GM18870 (cell line): ENCODE measurements around the gene OSCP1.

Source experiments
- ATAC-seq: cut with Tn5 transposase; IDR thresholded peaks from one replicate; pipeline ENCODE4 v1.9.1; 2021; ENCODE audit warnings: moderate library complexity; ENCODE audit not compliant: unreplicated experiment

The OSCP1 gene

DNA sequence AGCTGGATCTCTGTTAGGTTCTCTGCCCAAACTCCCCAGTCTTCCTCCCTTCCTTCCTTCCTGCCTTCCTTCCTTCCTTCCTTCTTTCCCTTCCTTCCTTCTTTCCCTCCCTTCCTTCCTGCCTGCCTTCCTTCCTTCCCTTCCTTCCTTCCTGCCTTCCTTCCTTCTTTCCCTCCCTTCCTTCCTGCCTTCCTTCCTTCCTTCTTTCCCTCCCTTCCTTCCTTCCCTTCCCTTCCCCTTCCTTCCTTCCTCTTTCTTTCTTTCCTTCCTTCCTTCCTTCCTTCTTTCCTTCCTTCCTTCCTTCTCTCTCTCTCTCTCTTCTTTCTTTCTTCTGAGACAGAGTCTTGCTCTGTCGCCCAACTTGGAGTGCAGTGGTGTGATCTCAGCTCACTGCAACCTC is 43.8 kb downstream of the OSCP1 start:
- ATAC-seq: no peak

DNA sequence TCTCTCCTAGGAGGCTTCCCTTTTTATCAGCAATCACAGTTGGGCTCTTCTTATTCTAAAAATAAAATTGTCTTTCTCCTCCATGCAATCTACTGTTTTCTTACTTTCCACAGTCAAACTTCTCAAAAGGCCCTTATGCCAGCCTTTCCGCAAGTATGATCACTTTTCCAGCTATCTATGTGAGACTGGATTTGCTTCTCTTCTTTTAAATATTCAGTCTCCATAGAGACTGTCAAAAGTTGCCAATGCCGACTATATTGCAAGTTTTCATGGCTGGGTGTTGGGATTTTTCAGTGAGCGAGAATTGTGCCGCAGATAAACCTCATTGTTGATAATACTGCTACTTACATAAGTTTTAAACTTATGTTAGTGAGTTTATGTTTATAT is 47.8 kb downstream of the OSCP1 start:
- ATAC-seq: no peak

DNA sequence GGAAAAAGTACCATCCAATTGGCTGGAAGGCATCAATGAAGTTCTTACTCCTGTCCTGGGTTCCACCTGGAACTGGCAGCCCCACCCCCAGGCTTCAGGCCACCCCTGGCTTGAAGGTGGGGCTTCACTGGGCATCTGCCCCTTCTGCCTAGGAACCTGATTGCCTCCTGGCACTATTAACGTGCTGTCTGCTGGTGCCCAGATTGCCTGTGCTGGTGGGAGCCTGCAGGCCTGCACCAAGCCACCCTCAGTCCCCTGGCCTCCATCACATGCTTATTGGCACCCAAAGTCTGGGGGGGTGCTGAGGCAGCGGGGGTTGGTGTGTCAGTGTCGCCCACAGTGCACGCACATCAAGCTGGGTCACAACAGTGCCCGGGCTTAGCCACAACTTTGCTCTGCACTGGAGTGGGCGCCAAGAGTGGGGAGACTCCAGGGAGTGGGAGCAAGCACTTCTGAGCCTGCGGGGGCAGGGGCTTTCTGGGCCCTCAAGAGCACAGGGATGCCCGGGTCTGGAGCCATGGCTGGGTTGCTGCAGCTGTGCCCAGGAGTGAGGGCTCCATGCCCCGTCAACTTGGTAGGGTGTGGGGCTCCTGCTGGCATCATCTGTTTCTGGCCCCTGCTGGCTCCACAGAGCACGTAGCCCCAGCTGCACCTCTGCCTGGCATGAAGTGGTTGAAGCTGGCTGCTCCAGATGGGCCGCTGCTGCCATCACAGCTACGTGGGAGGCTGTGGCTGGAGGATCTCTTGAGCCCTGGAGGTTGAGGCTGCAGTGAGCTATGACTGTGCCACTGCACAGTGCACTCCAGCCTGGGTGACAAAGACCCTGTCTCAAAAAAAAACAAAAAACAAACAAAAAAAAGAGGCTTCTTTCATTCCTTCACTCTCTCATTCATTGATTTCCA is 48.4 kb downstream of the OSCP1 start:
- ATAC-seq: no peak

DNA sequence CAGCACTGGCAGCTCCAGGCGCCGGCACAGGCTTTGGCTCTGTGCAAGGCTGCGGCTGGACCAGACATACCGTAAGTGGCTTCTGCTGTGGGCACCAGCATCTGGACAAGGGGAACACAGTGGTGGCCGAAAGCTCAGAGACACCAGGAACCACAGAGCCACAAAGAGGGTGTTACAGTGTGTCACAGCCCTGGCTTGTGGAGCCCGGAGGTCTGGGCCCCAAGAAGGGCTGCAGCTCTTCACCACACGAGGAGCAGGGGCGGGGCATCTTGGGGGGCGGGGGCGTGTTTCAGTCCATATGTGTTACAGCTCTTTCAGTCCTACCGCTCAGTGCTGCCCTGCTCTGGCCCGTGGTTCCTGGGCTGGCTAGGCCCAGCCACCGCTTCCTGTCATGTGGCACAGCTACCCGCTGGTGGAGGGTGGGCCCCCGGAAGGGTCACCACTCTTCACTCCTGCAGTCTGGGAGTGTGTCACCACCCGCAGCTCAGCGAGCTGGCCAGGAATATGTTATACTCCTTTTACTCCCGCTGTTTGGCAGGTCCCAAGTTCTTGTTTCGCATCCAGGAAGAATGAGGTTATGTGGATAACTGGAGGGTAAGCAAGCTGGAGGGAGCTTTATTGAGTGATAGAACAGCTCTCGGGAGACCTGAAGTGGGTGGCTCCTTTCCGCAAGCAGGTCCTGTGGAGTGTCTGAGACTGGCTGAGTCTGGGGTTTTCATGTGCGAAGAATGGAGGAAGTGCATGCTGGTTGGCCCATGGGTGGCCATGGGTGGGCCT is 49.2 kb downstream of the OSCP1 start:
- no peak for ATAC-seq

DNA sequence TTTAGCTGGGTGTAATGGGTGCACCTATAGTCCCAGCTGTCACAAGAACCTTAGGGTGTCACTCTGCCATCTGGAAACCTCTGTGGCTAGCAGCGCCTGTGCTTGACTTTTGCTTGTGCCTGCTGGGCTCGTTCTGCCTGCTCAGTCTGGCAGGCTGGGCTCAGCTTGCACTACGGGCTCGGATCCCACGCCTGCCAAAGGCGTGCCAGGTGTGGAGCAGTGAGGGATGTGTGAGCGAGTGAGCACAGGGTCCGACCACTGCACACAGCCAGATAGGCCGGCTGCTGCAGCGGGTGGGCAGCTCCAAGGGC is 49.8 kb downstream of the OSCP1 start:
- ATAC-seq: no peak

DNA sequence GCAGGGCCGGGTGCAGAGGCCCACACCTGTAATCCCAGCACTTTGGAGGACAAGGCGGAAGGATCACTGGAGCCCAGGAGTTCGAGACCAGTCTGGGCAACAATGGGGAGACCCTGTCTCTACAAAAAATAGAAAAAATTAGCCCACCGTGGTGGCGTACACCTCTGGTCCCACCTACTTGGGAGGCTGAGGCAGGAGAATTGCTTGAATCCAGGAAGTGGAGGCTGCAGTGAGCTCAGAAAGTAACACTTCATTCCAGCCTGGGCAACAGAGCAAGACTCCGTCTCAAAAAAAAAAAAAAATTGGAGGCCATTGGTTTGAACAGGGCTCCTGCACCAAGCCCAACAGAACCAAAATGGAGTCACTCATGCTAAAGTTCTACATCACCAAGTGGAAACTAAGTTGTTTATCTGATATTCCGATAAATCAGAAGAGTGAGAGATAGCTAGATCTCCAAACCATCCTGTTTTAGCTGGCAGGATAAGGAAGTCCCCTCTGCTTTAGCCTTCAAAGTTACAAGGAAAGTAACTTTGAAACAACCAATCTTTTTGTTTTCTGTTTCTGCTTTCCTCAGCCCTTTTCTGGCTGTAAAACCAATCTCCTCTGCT is 51.8 kb downstream of the OSCP1 start:
- no peak for ATAC-seq

DNA sequence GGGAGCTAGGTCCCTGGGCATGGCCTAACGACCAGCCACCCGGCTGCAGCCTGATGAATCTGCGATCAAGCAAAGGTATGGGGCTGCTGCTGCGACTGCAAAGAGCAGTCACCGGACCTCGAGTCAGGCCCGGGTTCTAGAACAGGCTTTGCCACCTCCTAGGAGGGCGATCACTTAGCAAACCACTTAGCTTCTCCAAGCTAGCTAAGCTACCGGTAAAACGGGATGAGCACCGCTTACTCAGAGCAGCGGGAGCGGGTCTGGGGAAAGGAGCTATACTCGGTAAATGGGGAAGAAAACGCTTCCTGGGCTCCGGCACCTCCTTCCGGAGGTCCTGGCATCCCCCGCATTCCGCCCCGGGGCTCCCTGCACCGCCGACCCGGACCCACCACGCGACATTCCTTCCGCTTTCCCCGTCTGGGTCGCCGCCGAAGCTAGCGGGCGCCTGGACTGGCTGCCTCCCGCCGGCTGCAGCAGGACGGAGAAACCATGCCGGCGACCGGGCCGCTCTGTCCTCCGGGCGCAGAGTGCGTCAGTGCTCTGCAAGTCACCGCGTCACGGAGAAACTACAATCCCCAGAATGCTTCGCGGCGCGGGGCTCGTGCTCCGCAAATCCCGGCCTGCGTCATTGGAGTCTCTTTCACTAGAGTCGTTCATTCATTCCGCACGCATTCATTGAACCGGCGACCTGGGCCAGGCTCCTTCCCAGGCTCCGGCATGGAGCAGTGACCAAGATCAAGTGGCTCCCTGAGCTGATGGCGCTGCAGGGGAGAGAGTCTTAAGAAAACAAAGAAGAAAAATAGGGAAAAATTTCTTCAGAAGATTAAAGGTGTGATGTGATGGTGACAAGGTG is 52.6 kb downstream of the OSCP1 start, which contains the start of gene LSM10:
Gene LSM10 (minus strand): TSS at position 531 of the 853 bp plus-strand sequence. CDS start 3,779 bp downstream, outside the sequence.
- ATAC-seq: peak; percentile 73

DNA sequence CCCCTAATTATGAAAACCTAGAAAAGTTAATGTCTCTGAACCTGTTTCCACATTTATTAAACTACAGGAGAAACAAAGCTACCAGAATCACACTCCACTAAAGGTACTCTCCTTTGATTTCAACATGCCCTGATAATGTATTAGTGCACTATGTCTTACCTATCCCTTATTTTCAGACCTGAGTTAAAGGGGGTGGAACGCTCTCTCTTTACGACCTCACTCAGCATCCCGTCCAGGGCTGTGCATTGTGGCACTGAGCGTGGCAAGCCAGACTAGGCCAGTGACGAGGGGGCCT is 53.2 kb downstream of the OSCP1 start:
- ATAC-seq: no peak

DNA sequence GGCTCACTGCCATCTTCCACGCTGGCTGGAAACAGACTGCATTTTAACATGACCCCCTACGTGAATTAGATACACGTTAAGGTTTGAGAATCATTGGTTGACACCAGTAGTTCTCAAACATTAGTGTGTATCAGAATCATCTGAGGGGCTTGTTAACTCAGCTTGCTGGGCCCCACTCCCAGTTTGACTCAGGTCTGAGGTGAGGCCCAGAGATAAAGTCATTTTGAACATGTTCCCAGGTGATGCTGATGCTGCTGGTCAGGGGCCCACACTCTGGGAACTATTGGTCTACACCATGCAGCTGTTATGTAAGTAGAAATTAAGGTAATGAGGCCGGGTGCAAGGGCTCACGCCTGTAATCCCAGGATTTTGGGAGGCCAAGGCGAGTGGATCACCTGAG is 53.9 kb downstream of the OSCP1 start:
- no peak for ATAC-seq

DNA sequence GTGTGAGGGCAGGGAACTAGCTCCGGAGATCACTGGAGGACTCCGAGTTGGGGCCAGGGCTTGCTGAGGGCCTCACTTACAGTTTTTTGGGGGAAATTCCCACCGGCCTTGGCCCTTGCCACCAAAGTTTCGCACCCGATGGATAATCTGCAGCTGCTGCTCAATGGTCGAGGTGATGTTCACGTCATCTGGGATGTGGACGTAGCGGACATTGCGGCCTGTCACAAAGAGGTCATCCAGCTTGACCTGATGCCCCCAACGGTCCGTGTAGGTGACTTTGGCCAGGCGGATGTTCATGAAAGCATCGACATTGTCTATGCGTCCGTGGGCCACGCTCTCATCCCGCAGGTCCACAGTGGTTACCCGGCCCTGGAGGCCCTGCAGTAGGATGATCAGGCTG is 56.6 kb downstream of the OSCP1 start:
- ATAC-seq: no peak

DNA sequence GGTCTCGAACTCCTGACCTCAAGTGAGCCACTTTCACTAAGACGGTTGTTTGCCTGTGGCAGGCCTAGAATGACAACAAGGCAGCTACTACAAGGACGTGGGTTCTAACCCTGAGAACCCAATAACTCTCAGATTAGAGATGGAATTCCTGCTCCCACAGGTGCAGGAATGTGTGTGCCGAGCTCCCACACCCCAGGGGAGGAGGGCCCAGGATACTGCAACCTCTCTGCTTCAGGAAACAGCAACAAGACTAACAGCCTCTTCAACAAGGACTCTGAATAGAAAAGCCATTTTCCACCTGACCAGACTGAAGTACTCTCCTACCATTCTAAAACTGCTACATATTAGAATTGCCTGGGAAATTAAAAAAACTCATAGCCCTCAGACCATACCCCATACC is 57.4 kb downstream of the OSCP1 start:
- ATAC-seq: no peak

DNA sequence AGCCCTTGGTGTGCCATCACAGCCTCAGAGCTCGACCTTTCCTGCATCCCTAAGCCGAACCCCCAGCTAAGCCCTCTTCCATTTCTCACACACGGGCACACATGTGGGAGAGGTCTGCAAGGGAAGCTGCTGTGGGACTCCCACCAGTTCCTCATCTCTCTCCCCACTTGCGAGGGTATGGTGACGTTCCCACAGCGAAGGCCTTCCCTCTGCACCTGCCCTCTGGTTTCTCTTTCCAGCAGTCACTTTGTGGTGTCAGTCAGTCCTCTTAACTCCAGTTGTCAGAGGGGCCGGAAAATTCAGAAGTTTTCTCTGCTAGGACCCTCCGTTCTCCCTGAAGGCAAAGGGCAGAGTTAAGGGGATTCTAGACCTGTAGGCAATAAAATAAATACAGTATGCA is 59.0 kb downstream of the OSCP1 start:
- ATAC-seq: no peak

DNA sequence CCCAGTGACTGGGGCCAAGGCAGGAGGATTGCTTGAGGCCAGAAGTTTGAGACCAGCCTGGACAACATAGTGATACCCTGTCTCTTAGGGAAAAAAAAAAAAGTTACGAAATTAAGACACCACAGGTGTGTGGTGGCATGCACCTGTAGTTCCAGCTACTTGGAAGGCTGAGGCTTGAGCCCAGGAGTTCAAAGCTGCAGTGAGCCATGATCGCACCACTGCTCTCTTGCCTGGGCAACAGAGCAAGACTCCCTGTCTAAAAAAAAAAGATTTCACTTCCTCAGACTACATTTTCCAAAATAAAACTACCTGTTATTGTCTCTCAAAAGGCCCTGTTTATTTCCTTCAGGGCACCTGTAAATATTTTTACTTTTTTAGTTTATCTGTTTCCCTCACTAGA is 59.8 kb downstream of the OSCP1 start:
- ATAC-seq: no peak

DNA sequence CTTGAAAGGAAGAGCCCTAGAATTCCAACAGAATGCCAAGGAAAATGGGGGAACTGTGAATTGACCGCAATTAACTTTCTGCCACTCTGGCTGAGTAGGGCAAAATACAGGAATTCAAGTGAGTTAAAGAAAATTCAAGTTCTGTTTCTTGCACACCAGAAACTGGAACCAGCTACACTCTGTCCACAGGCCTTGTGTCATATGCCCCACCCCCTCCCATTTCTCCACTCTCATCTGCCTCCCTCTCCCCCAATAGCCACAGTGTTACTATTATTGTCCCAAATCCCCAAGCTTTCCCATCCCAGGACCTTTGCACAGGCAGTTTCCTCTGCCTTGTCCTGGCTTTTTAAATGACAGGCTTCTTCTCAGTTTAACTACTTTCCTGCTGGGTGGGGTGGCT is 60.3 kb downstream of the OSCP1 start:
- ATAC-seq: no peak

DNA sequence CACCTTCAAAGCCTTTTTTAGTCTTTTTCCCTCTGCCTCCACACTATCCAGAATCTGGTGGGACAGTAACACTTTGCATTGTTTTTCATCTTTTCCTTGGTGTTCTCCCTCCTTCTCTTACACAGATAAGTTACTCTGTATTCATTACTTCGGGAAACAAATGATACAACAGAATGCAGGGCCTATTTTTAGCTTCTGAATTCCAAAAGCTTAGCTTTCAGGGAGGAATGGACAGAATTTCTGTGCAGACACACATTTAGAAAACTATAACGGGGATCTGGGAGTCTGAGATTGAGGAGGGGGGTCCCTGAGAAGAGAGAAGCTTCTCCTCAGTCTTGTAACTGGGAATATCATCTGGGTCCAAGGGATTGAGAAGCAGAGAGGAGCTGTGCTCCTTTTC is 61.0 kb downstream of the OSCP1 start:
- ATAC-seq: no peak

DNA sequence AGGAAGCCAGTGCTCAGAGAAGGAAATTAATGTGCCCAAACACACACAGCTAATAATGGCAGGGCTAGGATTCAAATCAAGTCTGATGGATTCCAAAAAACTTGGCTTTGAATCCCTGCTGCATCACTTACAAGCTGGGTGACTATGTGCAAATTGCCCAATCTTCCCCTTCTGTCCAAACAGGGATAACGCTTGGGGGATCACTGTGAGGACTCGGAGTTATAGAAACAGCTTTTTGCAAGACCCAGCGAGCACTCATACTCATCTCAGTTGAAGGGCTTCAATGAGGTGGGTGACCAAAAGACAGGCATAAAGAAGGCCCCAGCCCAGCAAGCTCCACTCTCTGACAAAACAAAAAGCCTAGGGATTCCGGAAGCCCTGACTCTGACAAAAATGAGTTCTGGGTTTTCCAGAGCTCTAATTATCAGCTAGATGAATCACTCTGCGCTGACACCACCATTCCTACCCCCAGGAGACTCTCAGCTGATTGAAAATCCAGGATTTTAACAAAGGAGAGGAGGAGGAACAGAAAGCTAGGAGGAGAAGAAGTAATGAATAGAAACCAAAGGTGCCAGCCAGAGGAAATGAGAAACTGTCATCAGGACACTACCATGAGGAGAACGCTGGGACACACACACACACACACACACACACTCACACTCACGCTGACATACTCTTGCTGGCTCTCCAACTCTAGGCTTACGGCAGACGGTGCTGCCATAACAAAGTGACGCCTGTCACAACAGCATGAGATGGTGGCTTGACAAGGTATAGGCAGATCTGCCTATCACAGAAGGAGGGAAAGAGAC is 62.9 kb downstream of the OSCP1 start:
- no peak for ATAC-seq

DNA sequence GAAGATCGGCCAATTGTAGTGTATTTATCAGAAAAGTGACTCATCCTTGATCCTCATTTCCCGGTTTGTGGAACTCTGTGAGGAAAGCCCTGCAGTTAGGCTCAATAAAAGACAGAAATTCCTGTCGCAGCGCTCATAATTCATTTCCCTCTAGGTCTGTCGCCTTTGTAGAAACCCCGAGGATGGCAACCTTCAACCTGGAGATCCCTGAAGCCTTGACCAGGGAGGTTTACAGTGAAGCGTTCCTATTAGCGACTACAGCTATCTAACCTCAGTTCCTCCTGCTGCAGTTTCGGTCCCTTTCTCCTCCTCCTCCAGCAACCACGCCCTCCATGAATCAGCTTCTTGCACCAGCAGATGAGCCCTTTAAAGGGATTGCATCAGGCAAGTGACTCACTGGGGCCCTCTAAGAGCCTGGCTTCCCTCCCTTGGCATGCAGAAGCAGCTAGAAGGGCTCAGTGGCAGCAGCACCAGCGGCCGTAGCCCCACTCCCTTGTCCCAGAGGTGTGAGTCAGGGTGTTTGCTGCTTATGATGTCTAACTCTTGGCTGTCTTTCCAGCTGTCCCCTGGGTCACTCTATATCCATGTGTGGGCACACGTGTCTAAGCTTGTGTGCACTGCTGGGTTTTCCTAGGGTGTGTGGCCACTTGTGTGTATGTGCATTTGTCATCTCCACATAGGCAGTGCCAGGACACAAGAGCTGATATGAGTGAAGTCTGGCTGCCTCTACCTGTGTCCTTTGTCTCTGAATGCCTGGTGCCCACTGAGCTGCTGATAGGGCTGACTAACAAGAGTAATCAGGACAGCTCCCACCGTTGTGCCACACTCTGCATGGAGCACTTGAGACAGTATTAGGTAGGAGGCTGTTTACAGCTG is 63.7 kb downstream of the OSCP1 start:
- peak; percentile 35 for ATAC-seq

DNA sequence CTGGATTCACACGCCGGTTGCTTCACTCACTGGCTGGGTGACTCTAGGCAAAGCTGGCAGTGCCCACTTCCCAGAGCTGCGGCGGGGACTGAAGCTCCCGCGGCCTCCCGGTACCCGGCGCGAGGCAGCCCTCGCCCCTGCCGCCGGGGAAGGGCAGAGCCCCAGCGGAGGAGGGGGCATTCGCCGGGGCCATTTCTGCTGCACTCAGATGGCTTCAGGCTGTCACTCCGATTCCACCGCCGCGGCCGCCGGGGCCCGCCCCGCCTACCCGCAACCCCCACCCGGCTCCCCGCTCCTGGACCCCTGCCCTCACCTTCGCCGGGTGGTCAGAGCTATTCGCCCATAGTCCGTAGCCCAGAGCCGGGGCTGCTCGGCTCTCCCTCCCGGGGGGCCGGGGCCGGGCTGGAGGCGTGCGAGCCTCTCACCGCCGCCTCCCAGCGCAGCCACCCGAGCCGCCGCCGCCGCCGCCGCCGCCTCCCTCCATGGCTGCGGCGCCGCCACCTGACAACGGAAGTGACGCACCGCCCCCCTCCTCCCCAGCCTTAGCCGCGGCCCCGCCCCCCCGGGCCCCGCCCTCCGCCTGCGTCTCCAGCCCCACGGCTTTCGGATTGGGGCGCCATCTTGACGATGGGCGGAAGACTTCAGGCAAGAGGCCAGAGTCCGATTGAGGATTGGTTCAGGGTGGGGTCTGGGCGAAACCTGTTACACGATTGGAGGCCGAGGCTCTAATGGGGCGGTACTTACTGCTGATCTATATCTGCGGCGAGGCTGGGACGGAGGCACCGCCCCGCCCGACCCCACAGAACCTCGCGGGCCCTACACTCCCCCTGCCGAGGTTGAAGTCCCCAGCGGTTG is 64.6 kb downstream of the OSCP1 start, which contains the start of gene STK40:
Gene STK40 (minus strand): TSS at position 515 of the 855 bp plus-strand sequence. CDS start 24,592 bp downstream, outside the sequence.
- peak; percentile 86 for ATAC-seq
